ENCODE data around the gene HS6ST3. TPM values are rescaled to one million over a fixed set of nuclear protein-coding genes. Genes with fewer than 3 reads are reported as not detected.

HS6ST3 gene
- total RNA-seq, 1 experiment from 2014 or later: 1.2 TPM

DNA sequence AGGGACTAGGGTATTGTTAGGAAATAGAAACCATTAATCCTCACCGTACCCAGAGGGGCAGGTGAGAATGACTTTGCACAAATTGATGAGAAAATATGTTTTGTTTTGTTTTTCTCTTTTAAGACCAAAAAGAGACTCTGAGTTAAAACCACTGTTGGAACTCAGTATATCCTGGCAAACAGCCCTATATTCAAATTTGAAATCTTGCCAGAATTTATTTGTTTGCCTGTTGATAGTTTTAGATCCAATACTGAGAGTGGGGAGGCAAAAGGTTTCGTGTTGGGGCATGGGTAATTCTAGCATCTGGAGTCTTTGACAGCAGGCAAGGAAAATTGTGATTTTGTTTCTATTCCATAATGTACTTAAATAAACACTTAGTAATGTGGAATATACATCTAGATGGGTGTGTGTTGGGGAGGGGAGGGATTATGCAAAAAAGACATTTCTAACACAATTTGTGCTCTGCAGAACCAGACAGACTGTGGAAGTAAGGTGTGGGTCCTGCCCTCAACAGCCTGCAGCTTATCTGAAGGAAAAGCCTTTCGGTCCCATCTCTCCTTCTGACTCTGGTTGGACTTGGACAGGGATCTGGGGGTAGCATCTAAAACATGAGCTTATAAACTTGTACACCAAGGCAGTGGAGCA, 713.7 kb downstream of the HS6ST3 start (continued):
- TF ChIP-seq, protein P1, sequence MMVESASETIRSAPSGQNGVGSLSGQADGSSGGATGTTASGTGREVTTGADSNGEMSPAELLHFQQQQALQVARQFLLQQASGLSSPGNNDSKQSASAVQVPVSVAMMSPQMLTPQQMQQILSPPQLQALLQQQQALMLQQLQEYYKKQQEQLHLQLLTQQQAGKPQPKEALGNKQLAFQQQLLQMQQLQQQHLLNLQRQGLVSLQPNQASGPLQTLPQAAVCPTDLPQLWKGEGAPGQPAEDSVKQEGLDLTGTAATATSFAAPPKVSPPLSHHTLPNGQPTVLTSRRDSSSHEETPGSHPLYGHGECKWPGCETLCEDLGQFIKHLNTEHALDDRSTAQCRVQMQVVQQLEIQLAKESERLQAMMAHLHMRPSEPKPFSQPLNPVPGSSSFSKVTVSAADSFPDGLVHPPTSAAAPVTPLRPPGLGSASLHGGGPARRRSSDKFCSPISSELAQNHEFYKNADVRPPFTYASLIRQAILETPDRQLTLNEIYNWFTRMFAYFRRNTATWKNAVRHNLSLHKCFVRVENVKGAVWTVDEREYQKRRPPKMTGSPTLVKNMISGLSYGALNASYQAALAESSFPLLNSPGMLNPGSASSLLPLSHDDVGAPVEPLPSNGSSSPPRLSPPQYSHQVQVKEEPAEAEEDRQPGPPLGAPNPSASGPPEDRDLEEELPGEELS (CRISPR knock-in tag; IDR thresholded peaks at IDR 0.05): no peak

DNA sequence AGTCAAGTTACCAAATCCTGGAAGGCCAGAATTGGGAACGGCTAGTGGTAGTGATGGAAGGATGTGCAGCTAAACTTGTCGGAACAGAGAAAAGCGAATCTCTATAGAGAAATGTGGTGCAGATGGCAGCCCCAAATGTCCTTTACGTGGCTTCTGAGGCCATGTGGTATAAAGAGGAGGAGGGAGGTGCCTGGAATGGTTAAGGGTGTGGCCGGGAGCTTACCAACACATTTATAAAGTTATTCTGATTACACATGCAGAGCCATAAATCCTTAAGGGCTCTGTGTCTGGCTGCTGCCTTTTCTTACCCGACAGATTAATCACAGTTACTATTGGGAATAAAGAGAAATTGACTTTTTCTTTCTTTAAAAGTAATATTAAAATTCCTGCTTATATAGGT, 714.3 kb downstream of the HS6ST3 start:
- peaks cover 10% of the 10 kb centered on the region for H3K9me3 Mint-ChIP-seq
- H3K4me3 Mint-ChIP-seq: no peak overlapping the region
- ATAC-seq (no peak), DNase-seq (ENCODE audit: low spot score) (no peak)
- ChIA-PET CTCF (no interaction called here), POLR2A (no interaction called here)
- H3K27ac Mint-ChIP-seq: no peak overlapping the region
- no peaks in the 10 kb centered on the region for H3K36me3 Mint-ChIP-seq
- H3K27me3 Mint-ChIP-seq (ENCODE audit: low read depth): no peaks in the 10 kb centered on the region
- peaks cover 8% of the 10 kb centered on the region for H3K4me1 Mint-ChIP-seq
- TF ChIP-seq FOXP1 (CRISPR knock-in tag; IDR thresholded peaks at IDR 0.05; ENCODE audit: borderline replicate concordance): no peak
- TF ChIP-seq NFYB (CRISPR knock-in tag; conservative IDR thresholded peaks at IDR 0.05; ENCODE audit: low read depth): no peak
- TF ChIP-seq ZNF138 (CRISPR knock-in tag; conservative IDR thresholded peaks at IDR 0.05): no peak
- TF ChIP-seq ZNF416 (CRISPR knock-in tag; IDR thresholded peaks at IDR 0.05): no peak
- no peak for TF ChIP-seq RELA (CRISPR knock-in tag; IDR thresholded peaks at IDR 0.05; ENCODE audit: borderline replicate concordance)
- TF ChIP-seq, protein P2, sequence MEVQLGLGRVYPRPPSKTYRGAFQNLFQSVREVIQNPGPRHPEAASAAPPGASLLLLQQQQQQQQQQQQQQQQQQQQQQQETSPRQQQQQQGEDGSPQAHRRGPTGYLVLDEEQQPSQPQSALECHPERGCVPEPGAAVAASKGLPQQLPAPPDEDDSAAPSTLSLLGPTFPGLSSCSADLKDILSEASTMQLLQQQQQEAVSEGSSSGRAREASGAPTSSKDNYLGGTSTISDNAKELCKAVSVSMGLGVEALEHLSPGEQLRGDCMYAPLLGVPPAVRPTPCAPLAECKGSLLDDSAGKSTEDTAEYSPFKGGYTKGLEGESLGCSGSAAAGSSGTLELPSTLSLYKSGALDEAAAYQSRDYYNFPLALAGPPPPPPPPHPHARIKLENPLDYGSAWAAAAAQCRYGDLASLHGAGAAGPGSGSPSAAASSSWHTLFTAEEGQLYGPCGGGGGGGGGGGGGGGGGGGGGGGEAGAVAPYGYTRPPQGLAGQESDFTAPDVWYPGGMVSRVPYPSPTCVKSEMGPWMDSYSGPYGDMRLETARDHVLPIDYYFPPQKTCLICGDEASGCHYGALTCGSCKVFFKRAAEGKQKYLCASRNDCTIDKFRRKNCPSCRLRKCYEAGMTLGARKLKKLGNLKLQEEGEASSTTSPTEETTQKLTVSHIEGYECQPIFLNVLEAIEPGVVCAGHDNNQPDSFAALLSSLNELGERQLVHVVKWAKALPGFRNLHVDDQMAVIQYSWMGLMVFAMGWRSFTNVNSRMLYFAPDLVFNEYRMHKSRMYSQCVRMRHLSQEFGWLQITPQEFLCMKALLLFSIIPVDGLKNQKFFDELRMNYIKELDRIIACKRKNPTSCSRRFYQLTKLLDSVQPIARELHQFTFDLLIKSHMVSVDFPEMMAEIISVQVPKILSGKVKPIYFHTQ (CRISPR knock-in tag; IDR thresholded peaks at IDR 0.05): no peak
- TF ChIP-seq ZNF671 (CRISPR knock-in tag; IDR thresholded peaks at IDR 0.05): no peak
- TF ChIP-seq, protein P3, sequence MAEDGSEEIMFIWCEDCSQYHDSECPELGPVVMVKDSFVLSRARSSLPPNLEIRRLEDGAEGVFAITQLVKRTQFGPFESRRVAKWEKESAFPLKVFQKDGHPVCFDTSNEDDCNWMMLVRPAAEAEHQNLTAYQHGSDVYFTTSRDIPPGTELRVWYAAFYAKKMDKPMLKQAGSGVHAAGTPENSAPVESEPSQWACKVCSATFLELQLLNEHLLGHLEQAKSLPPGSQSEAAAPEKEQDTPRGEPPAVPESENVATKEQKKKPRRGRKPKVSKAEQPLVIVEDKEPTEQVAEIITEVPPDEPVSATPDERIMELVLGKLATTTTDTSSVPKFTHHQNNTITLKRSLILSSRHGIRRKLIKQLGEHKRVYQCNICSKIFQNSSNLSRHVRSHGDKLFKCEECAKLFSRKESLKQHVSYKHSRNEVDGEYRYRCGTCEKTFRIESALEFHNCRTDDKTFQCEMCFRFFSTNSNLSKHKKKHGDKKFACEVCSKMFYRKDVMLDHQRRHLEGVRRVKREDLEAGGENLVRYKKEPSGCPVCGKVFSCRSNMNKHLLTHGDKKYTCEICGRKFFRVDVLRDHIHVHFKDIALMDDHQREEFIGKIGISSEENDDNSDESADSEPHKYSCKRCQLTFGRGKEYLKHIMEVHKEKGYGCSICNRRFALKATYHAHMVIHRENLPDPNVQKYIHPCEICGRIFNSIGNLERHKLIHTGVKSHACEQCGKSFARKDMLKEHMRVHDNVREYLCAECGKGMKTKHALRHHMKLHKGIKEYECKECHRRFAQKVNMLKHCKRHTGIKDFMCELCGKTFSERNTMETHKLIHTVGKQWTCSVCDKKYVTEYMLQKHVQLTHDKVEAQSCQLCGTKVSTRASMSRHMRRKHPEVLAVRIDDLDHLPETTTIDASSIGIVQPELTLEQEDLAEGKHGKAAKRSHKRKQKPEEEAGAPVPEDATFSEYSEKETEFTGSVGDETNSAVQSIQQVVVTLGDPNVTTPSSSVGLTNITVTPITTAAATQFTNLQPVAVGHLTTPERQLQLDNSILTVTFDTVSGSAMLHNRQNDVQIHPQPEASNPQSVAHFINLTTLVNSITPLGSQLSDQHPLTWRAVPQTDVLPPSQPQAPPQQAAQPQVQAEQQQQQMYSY (CRISPR knock-in tag; IDR thresholded peaks at IDR 0.05): no peak
- TF ChIP-seq, protein P4, sequence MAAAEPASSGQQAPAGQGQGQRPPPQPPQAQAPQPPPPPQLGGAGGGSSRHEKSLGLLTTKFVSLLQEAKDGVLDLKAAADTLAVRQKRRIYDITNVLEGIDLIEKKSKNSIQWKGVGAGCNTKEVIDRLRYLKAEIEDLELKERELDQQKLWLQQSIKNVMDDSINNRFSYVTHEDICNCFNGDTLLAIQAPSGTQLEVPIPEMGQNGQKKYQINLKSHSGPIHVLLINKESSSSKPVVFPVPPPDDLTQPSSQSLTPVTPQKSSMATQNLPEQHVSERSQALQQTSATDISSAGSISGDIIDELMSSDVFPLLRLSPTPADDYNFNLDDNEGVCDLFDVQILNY (CRISPR knock-in tag; IDR thresholded peaks at IDR 0.05): no peak
- TF ChIP-seq, protein P5, sequence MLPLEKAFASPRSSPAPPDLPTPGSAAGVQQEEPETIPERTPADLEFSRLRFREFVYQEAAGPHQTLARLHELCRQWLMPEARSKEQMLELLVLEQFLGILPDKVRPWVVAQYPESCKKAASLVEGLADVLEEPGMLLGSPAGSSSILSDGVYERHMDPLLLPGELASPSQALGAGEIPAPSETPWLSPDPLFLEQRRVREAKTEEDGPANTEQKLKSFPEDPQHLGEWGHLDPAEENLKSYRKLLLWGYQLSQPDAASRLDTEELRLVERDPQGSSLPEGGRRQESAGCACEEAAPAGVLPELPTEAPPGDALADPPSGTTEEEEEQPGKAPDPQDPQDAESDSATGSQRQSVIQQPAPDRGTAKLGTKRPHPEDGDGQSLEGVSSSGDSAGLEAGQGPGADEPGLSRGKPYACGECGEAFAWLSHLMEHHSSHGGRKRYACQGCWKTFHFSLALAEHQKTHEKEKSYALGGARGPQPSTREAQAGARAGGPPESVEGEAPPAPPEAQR (CRISPR knock-in tag; IDR thresholded peaks at IDR 0.05): no peak

DNA sequence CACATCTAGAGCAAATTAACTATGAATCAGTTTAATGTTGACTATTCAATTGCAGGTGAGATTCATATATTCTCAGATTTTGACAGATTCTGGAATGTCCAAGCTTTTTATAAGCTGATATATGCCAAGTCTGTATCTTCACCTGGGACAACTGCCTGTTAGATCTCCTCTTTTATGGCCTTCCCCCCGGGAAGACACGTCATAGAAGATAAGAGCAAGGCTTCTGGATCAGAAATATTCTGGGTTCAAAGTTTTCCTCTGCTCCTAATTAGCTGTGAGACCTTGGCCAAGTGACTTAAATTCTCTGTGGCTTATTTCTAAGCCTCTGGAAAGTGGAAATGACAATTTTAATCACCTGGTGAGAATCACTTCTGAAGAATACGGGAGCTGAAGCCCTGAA, 716.8 kb downstream of the HS6ST3 start:
- no peak for DNase-seq (ENCODE audit: low spot score)
- Mint-ChIP-seq H3K36me3 (no peaks in the 10 kb centered on the region), H3K4me3 (no peak overlapping the region), H3K9me3 (peaks cover 10% of the 10 kb centered on the region), H3K27me3 (ENCODE audit: low read depth) (peaks cover 2% of the 10 kb centered on the region; the same call in 1 of the 2 replicates), H3K4me1 (peaks cover 10% of the 10 kb centered on the region), H3K27ac (no peak overlapping the region)
- TF ChIP-seq, protein P6, sequence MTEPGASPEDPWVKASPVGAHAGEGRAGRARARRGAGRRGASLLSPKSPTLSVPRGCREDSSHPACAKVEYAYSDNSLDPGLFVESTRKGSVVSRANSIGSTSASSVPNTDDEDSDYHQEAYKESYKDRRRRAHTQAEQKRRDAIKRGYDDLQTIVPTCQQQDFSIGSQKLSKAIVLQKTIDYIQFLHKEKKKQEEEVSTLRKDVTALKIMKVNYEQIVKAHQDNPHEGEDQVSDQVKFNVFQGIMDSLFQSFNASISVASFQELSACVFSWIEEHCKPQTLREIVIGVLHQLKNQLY (CRISPR knock-in tag; IDR thresholded peaks at IDR 0.05): no peak
- TF ChIP-seq, protein P7, sequence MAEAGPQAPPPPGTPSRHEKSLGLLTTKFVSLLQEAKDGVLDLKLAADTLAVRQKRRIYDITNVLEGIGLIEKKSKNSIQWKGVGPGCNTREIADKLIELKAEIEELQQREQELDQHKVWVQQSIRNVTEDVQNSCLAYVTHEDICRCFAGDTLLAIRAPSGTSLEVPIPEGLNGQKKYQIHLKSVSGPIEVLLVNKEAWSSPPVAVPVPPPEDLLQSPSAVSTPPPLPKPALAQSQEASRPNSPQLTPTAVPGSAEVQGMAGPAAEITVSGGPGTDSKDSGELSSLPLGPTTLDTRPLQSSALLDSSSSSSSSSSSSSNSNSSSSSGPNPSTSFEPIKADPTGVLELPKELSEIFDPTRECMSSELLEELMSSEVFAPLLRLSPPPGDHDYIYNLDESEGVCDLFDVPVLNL (CRISPR knock-in tag; IDR thresholded peaks at IDR 0.05; ENCODE audit: borderline replicate concordance, low read depth): no peak
- TF ChIP-seq MXD4 (CRISPR knock-in tag; IDR thresholded peaks at IDR 0.05; ENCODE audit: borderline replicate concordance) (no peak), NR2C2 (CRISPR knock-in tag; IDR thresholded peaks at IDR 0.05) (no peak)
- TF ChIP-seq, protein P8, sequence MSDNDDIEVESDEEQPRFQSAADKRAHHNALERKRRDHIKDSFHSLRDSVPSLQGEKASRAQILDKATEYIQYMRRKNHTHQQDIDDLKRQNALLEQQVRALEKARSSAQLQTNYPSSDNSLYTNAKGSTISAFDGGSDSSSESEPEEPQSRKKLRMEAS (CRISPR knock-in tag; IDR thresholded peaks at IDR 0.05): no peak
- TF ChIP-seq, protein P9, sequence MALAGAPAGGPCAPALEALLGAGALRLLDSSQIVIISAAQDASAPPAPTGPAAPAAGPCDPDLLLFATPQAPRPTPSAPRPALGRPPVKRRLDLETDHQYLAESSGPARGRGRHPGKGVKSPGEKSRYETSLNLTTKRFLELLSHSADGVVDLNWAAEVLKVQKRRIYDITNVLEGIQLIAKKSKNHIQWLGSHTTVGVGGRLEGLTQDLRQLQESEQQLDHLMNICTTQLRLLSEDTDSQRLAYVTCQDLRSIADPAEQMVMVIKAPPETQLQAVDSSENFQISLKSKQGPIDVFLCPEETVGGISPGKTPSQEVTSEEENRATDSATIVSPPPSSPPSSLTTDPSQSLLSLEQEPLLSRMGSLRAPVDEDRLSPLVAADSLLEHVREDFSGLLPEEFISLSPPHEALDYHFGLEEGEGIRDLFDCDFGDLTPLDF (CRISPR knock-in tag; IDR thresholded peaks at IDR 0.05): no peak
- POLR2A ChIA-PET: no interaction called here
- CTCF ChIA-PET: interaction anchor here (1.5 kb wide), 1 partner anchor 11 kb away, joined by 3 read pairs; no protein-coding TSS in a partner anchor
- no peak for ATAC-seq

Measured in WTC11 (cell line).